CD4-positive, alpha-beta T cell (primary cell): ENCODE measurements around the gene TALDO1. TPM values are rescaled to one million over a fixed set of nuclear protein-coding genes. Genes with fewer than 3 reads are reported as not detected.

Experiments
- ATAC-seq: fragments of 200-7000 bp; cut with Tn5 transposase; one replicate; pipeline ENCODE4 v1.10.0; 2022; ENCODE audit warnings: mild to moderate bottlenecking; ENCODE audit not compliant: poor library complexity
- CTCF ChIA-PET: fragments of 350-600 bp; sonication (Branson Sonifier 250); formaldehyde crosslinking; loops from one replicate; lab custom pipeline; 2021; ENCODE audit warnings: antibody characterized with exemption, inconsistent platforms; lab: Charles Lee
- POLR2A ChIA-PET: fragments of 350-600 bp; sonication (Branson Sonifier 250); formaldehyde crosslinking; loops from one replicate; lab custom pipeline; 2021; ENCODE audit warnings: antibody characterized with exemption, inconsistent platforms; lab: Charles Lee
- DNase-seq, 14 experiments: peaks; one replicate each; pipeline ENCODE4 v3.0.0-alpha.2; 2013 to 2020; ENCODE audit warnings: mixed read lengths in 2 of 14
- H3K27ac ChIP-seq, 2 donors: one replicate each; pipeline versions ENCODE4 v1.5.1 to v1.7.0; 2013; ENCODE audit warnings: low read length in 2 of 2, low read depth in 1 of 2, mild to moderate bottlenecking in 1 of 2
- H3K27me3 ChIP-seq, 2 experiments: 1 replicate in 1 of 2; 2 replicates in 1 of 2; pipeline versions ENCODE4 v1.6.1 to v1.7.0; 2013; ENCODE audit warnings: low read length in 2 of 2, control low read depth in 1 of 2, mild to moderate bottlenecking in 1 of 2, moderate library complexity in 1 of 2; ENCODE audit not compliant: insufficient read depth in 2 of 2, control insufficient read depth in 1 of 2
- H3K36me3 ChIP-seq: one replicate; pipeline ENCODE4 v1.6.1; 2013; ENCODE audit warnings: low read length, control low read depth; ENCODE audit not compliant: insufficient read depth
- H3K4me1 ChIP-seq: one replicate; pipeline ENCODE4 v1.6.1; 2013; ENCODE audit warnings: low read length, control low read depth; ENCODE audit not compliant: insufficient read depth
- H3K4me3 ChIP-seq: one replicate; pipeline ENCODE4 v1.5.1; 2013; ENCODE audit warnings: mild to moderate bottlenecking, low read length, moderate library complexity
- H3K9me3 ChIP-seq, 2 experiments: 1 replicate in 1 of 2; 2 replicates in 1 of 2; pipeline versions ENCODE4 v1.6.1 to v1.7.0; 2013; ENCODE audit warnings: low read length in 2 of 2, mild to moderate bottlenecking in 2 of 2, control low read depth in 1 of 2, moderate library complexity in 1 of 2; ENCODE audit not compliant: control insufficient read depth in 1 of 2, insufficient read depth in 1 of 2
- H3K27ac Mint-ChIP-seq: one replicate; pipeline ENCODE4 v1.8.0; 2020; ENCODE audit warnings: mixed read lengths
- H3K27me3 Mint-ChIP-seq: one replicate; pipeline ENCODE4 v1.8.0; 2021; ENCODE audit warnings: mixed read lengths
- H3K36me3 Mint-ChIP-seq: one replicate; pipeline ENCODE4 v1.8.0; 2021; ENCODE audit warnings: low read depth, mixed read lengths
- H3K4me1 Mint-ChIP-seq: one replicate; pipeline ENCODE4 v1.8.0; 2021; ENCODE audit warnings: low read depth, mixed read lengths
- H3K4me3 Mint-ChIP-seq: one replicate; pipeline ENCODE4 v1.8.0; 2020; ENCODE audit warnings: mild to moderate bottlenecking, mixed read lengths
- H3K9me3 Mint-ChIP-seq: one replicate; pipeline ENCODE4 v1.8.0; 2020; ENCODE audit warnings: mixed read lengths
- CTCF ChIP-seq: fragments of 200-600 bp; IDR thresholded peaks from one replicate; pipeline ENCODE4 v1.8.0; 2022; ENCODE audit warnings: antibody characterized with exemption, mild to moderate bottlenecking
- intact Hi-C, 2 experiments: fragments of 100-400 bp; cut with DNase I in 1 of 2; cut with micrococcal nuclease in 1 of 2; formaldehyde crosslinking; loops; one replicate each; pipeline versions ENCODE4 v1.15.1 to v1.9.0; 2023 to 2025; cut with DNase I, micrococcal nuclease
- total RNA-seq, 174 experiments: library from RNA in 2 of 174; stranded (reverse) in 2 of 174; gene quantifications; one replicate each; pipeline ENCODE4 v1.2.3 and lab custom pipeline; 2021 to 2026

Gene TALDO1
- total RNA-seq, 2 experiments from 2014 or later: 26.2 to 27.7 TPM

DNA sequence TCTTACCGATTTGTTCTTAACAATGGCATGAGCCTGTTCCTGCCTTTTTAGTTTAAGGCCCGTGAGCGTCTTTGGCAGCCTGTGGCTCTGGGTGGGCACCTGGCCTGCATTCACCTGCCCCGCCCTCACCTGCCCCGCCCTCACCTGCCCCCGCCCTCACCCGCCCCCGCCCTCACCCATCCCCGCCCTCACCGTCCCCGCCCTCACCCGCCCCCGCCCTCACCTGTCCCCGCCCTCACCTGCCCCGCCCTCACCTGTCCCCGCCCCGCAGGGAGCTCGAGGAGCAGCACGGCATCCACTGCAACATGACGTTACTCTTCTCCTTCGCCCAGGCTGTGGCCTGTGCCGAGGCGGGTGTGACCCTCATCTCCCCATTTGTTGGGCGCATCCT, 15.8 kb downstream of the TALDO1 start:
- H3K4me1 Mint-ChIP-seq: no peaks in the 10 kb centered on the region
- no peaks in the 10 kb centered on the region for H3K9me3 Mint-ChIP-seq
- POLR2A ChIA-PET: interaction anchor here (1.6 kb wide), 1 partner anchor 147 kb away, joined by 3 read pairs; the partner anchor contains the start of gene IRF7
- Histone ChIP-seq H3K4me1 (peaks cover 4% of the 10 kb centered on the region), H3K9me3 (no peaks in the 10 kb centered on the region), H3K27ac (no peak overlapping the region), H3K4me3 (no peak overlapping the region), H3K27me3 (no peaks in the 10 kb centered on the region), H3K36me3 (peaks cover 67% of the 10 kb centered on the region)
- no peak for DNase-seq
- intact Hi-C loops: no loop called here
- no peak for TF ChIP-seq CTCF
- no peak overlapping the region for H3K4me3 Mint-ChIP-seq
- H3K27ac Mint-ChIP-seq: no peak overlapping the region
- peaks cover 52% of the 10 kb centered on the region for H3K36me3 Mint-ChIP-seq
- CTCF ChIA-PET: no interaction called here
- no peak for ATAC-seq
- H3K27me3 Mint-ChIP-seq: no peaks in the 10 kb centered on the region

GRCh38 chr11:763549-764321, 16.5 kb downstream of the TALDO1 start:
- H3K4me1 ChIP-seq: peaks cover 4% of the 10 kb centered on the region
- no peak for TF ChIP-seq CTCF
- POLR2A ChIA-PET: no interaction called here
- H3K4me3 ChIP-seq: no peak overlapping the region
- ATAC-seq (no peak), DNase-seq (peak in 1 of 14 experiments; percentile 21)
- Mint-ChIP-seq H3K27ac (no peak overlapping the region), H3K36me3 (peaks cover 46% of the 10 kb centered on the region), H3K9me3 (no peaks in the 10 kb centered on the region), H3K27me3 (no peaks in the 10 kb centered on the region), H3K4me1 (no peaks in the 10 kb centered on the region), H3K4me3 (no peak overlapping the region)
- no peak overlapping the region for H3K27ac ChIP-seq
- intact Hi-C loops: loop anchor here in 1 of 2 experiments (2.0 kb wide), 2 partner anchors 35 to 209 kb away; no protein-coding TSS in a partner anchor
- CTCF ChIA-PET: no interaction called here
- H3K9me3 ChIP-seq: no peaks in the 10 kb centered on the region
- peaks cover 64% of the 10 kb centered on the region for H3K36me3 ChIP-seq
- no peaks in the 10 kb centered on the region for H3K27me3 ChIP-seq

DNA sequence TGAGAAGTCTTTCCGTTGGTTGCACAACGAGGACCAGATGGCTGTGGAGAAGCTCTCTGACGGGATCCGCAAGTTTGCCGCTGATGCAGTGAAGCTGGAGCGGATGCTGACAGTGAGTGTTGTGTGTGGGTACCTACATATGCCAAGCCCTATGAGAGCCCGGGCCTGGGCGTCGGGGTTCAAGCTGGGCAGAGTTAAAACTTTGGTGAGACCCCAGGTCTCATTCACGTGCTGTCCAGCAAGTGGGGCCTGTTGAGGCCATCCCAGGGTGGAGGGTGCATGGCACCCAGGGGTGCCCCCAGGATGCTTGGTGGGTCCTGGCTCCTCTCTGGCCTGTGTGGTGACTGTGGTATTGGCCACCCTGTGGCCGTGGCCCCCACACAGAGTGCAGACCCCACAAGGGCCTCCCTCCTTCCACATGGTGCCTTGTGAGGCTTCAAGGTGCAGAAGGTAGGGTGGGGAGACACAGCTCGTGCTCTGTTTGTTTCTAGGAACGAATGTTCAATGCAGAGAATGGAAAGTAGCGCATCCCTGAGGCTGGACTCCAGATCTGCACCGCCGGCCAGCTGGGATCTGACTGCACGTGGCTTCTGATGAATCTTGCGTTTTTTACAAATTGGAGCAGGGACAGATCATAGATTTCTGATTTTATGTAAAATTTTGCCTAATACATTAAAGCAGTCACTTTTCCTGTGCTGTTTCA, 17.2 kb downstream of the TALDO1 start:
- ATAC-seq (no peak), DNase-seq (no peak)
- peaks cover 57% of the 10 kb centered on the region for H3K36me3 ChIP-seq
- ChIA-PET CTCF (no interaction called here), POLR2A (no interaction called here)
- TF ChIP-seq CTCF: no peak
- H3K27me3 ChIP-seq: no peaks in the 10 kb centered on the region
- no peak overlapping the region for H3K4me3 Mint-ChIP-seq
- no peak overlapping the region for H3K27ac Mint-ChIP-seq
- peaks cover 4% of the 10 kb centered on the region for H3K4me1 ChIP-seq
- intact Hi-C loops: loop anchor here (1.0 to 2.0 kb wide), 5 partner anchors 36 to 210 kb away; no protein-coding TSS in a partner anchor
- no peak overlapping the region for H3K4me3 ChIP-seq
- H3K9me3 Mint-ChIP-seq: no peaks in the 10 kb centered on the region
- no peak overlapping the region for H3K27ac ChIP-seq
- no peaks in the 10 kb centered on the region for H3K4me1 Mint-ChIP-seq
- peaks cover 44% of the 10 kb centered on the region for H3K36me3 Mint-ChIP-seq
- no peaks in the 10 kb centered on the region for H3K9me3 ChIP-seq
- no peaks in the 10 kb centered on the region for H3K27me3 Mint-ChIP-seq
